Measurements from ENCODE around the gene PCDH15. TPM values are rescaled to one million over a fixed set of nuclear protein-coding genes. Genes with fewer than 3 reads are reported as not detected.

PCDH15 gene
- total RNA-seq, 4 donors from 2014 or later, result not detected

GRCh38 chr10:53886325-53887300 is 914.4 kb downstream of the PCDH15 start:
- TF ChIP-seq, protein P1, sequence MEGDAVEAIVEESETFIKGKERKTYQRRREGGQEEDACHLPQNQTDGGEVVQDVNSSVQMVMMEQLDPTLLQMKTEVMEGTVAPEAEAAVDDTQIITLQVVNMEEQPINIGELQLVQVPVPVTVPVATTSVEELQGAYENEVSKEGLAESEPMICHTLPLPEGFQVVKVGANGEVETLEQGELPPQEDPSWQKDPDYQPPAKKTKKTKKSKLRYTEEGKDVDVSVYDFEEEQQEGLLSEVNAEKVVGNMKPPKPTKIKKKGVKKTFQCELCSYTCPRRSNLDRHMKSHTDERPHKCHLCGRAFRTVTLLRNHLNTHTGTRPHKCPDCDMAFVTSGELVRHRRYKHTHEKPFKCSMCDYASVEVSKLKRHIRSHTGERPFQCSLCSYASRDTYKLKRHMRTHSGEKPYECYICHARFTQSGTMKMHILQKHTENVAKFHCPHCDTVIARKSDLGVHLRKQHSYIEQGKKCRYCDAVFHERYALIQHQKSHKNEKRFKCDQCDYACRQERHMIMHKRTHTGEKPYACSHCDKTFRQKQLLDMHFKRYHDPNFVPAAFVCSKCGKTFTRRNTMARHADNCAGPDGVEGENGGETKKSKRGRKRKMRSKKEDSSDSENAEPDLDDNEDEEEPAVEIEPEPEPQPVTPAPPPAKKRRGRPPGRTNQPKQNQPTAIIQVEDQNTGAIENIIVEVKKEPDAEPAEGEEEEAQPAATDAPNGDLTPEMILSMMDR (IDR thresholded peaks at IDR 0.05; ENCODE audit: low read depth), result no peak

DNA sequence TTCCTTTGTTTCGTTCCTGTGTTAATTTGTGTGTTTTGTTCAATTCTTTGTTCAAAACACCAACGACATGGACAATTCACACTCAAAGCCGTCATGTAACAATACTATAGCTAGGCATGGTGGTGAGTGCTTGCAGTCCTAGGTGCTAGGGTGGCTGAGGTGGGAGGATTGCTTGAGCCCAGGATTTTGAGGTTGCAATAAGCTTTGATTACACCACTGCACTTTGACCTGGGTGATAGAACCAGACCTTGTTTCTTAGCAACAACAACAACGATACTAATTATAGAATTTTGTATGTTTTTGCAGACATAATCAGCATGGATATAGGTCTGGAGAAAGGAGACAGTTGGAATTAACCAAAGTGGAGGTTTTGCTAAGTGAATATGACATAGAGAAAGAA is 936.2 kb downstream of the PCDH15 start:
- TF ChIP-seq, protein P1 (IDR thresholded peaks at IDR 0.05; ENCODE audit: low read depth), result no peak

DNA sequence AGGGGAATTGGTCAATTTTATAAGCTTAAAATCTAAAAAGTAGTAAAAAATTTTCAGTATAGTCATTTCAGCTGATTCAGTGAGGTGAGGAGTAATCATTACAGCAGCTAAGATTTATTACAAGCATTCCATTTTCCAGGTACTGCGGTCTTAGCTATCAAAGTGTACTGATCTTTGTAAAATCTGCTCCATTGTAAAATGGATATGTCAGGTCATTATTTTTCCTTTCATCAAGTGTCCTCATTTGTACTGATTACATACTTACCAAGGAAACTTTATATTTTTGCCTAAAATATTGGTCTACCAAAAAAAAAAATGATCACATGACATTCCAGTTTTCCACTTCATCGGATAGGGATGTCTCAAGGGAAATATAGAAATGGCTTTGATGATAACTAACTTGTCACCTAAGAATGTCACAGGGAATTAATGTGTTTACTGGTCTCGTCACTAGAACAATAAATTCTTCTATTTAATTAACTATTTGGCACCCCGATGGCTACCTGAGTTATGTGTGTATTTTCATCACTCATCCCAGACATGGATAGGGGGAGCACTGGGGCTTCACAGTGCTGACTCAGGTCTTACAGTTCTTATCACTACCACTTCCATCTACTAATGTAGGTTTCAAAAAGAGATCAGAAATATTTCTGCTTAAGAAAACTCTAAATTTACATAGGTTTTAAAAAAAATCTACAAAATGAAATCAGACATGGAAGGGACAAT is 948.4 kb downstream of the PCDH15 start:
- TF ChIP-seq, protein P1 (IDR thresholded peaks at IDR 0.05; ENCODE audit: low read depth), result no peak

GRCh38 chr10:53846809-53847208 is 954.2 kb downstream of the PCDH15 start:
- TF ChIP-seq, protein P1 (IDR thresholded peaks at IDR 0.05; ENCODE audit: low read depth), result no peak

DNA sequence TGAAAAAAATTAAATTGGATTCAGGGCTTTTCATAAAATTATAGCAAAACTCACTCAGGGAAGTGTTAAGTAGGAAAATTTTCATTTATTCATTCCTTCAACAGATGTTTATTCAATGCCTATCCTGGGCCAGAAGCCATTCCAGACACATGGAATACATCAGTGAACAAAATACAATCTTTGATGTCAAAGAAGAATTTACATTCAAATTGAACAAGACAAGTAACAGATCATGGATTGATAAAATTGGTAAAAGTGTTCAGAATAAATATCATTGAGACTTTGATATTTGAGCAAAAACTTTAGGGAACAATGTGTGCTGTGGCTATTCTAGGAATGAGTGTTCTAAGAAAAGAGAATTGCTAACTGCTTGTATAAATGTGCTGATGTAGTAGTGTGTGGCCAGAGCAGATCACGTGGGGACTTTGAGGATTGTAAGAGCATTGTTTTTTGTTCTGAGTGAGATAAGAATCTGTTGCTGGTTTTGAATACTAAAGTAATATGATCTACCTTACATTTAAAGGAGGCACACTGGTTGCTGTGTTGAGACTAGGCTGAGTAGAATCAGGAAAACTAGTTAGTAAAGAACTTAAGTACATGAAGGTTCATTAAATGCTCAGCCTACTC is 957.2 kb downstream of the PCDH15 start:
- TF ChIP-seq, protein P1 (IDR thresholded peaks at IDR 0.05; ENCODE audit: low read depth), result no peak

GRCh38 chr10:53841483-53842145 is 959.4 kb downstream of the PCDH15 start:
- TF ChIP-seq, protein P1 (IDR thresholded peaks at IDR 0.05; ENCODE audit: low read depth), result no peak
